ENCODE results near the gene APOF. TPM values are rescaled to one million over a fixed set of nuclear protein-coding genes. Genes with fewer than 3 reads are reported as not detected.

The APOF gene
- total and polyA plus RNA-seq, 10 of the 15 experiments (the other 5 are each of a cell fraction or from before 2014, with no cell fraction given): 0.04 to 0.19 (median 0.11) TPM; not detected in 5

DNA sequence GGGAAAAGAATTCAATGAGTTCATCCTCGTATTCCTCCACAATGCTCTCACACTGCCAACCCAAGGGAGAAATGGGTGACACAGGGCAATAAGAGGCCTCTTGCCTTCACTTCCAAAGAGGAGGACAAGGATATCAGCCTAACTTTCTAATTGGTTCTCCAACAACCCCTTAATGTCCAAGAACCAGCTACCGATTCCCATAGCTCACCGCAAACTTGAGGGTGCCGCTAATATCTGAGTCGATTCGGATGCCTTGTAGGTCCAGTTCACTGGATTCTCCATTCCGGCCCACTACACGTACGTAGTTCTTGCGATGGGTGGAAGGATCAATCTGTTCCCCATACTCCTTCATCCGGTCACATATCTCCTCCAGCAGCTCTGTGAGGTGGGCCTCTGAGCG is 51.7 kb downstream of the APOF start:
- FAIRE-seq: no peak

More for the DNA sequence above, 51.7 kb downstream of the APOF start:
- ChIA-PET POLR2A (interaction anchor here (0.9 to 1.4 kb wide), 3 partner anchors 8 to 49 kb away, joined by 3 to 4 read pairs (median 3); partner anchors contain the start of gene STAT2), RAD21 (ENCODE audit: unreplicated experiment) (interaction anchor here (1.5 kb wide), 1 partner anchor 121 kb away, joined by 4 read pairs; the partner anchor contains the start of gene SMARCC2), SMC1A (ENCODE audit: uncharacterized antibody, unreplicated experiment) (interaction anchor here (1.1 to 1.7 kb wide), 4 partner anchors 10 to 138 kb away, joined by 3 to 6 read pairs (median 4); partner anchors contain the start of gene TIMELESS), CTCF (interaction anchor here (0.9 to 2.2 kb wide), 8 partner anchors 20 to 813 kb away, joined by 3 to 10 read pairs (median 4); no protein-coding TSS in a partner anchor)
- H3K27ac ChIP-seq (ENCODE audit: control insufficient read depth, insufficient read depth): no peak overlapping the region
- no peak overlapping the region for H3K4me3 ChIP-seq
- no peak overlapping the region for H2AFZ ChIP-seq (ENCODE audit: control insufficient read depth, low read depth, low read length)
- DNase-seq (ENCODE audit: low read depth, low spot score): no peak
- H3K27me3 ChIP-seq (replicated peaks in 1 of 2; ENCODE audit: control insufficient read depth in 2 of 2, insufficient read depth in 2 of 2, low read length in 1 of 2): no peaks in the 10 kb centered on the region
- BruUV-seq (replicated peaks): TSS peak; percentile 15
- peaks cover 1 to 14% of the 10 kb centered on the region in 2 experiments for H3K36me3 ChIP-seq (ENCODE audit: control insufficient read depth in 2 of 2, insufficient read depth in 2 of 2, low read length in 1 of 2)
- 97% methylated on average over 12 of the region's 12 CpGs for WGBS (ENCODE audit: insufficient coverage, insufficient replicate concordance, low lambda C conversion rate, missing lambda C conversion rate)
- no peak overlapping the region for H3K4me2 ChIP-seq (ENCODE audit: control insufficient read depth, insufficient read depth)
- H3K9ac ChIP-seq (ENCODE audit: control insufficient read depth, insufficient read depth, low read length): no peak overlapping the region
- no peaks in the 10 kb centered on the region for H3K9me3 ChIP-seq (replicated peaks; ENCODE audit: control insufficient read depth, insufficient read depth, low read length)
- in situ Hi-C loops (cut with MboI) (no loop called here), intact Hi-C loops (cut with micrococcal nuclease; ENCODE audit: unreplicated experiment) (no loop called here)
- peaks cover 3% of the 10 kb centered on the region for H3K4me1 ChIP-seq (ENCODE audit: control insufficient read depth, insufficient read depth, low read length)
- H3K79me2 ChIP-seq (ENCODE audit: control insufficient read depth, insufficient read depth, low read length): peaks cover 19% of the 10 kb centered on the region
- no peak for ATAC-seq
- no peaks in the 10 kb centered on the region for H4K20me1 ChIP-seq (ENCODE audit: control insufficient read depth, insufficient read depth)
- no peak for TF ChIP-seq ZNF217 (IDR thresholded peaks at IDR 0.05)
- TF ChIP-seq, protein P1, sequence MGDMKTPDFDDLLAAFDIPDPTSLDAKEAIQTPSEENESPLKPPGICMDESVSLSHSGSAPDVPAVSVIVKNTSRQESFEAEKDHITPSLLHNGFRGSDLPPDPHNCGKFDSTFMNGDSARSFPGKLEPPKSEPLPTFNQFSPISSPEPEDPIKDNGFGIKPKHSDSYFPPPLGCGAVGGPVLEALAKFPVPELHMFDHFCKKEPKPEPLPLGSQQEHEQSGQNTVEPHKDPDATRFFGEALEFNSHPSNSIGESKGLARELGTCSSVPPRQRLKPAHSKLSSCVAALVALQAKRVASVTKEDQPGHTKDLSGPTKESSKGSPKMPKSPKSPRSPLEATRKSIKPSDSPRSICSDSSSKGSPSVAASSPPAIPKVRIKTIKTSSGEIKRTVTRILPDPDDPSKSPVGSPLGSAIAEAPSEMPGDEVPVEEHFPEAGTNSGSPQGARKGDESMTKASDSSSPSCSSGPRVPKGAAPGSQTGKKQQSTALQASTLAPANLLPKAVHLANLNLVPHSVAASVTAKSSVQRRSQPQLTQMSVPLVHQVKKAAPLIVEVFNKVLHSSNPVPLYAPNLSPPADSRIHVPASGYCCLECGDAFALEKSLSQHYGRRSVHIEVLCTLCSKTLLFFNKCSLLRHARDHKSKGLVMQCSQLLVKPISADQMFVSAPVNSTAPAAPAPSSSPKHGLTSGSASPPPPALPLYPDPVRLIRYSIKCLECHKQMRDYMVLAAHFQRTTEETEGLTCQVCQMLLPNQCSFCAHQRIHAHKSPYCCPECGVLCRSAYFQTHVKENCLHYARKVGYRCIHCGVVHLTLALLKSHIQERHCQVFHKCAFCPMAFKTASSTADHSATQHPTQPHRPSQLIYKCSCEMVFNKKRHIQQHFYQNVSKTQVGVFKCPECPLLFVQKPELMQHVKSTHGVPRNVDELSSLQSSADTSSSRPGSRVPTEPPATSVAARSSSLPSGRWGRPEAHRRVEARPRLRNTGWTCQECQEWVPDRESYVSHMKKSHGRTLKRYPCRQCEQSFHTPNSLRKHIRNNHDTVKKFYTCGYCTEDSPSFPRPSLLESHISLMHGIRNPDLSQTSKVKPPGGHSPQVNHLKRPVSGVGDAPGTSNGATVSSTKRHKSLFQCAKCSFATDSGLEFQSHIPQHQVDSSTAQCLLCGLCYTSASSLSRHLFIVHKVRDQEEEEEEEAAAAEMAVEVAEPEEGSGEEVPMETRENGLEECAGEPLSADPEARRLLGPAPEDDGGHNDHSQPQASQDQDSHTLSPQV (IDR thresholded peaks at IDR 0.05): no peak
- TF ChIP-seq, protein P2, sequence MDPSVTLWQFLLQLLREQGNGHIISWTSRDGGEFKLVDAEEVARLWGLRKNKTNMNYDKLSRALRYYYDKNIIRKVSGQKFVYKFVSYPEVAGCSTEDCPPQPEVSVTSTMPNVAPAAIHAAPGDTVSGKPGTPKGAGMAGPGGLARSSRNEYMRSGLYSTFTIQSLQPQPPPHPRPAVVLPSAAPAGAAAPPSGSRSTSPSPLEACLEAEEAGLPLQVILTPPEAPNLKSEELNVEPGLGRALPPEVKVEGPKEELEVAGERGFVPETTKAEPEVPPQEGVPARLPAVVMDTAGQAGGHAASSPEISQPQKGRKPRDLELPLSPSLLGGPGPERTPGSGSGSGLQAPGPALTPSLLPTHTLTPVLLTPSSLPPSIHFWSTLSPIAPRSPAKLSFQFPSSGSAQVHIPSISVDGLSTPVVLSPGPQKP (IDR thresholded peaks at IDR 0.05; ENCODE audit: low read depth, low read length): no peak
- TF ChIP-seq ZNF207 (IDR thresholded peaks at IDR 0.05; ENCODE audit: borderline replicate concordance): no peak
- no peak for TF ChIP-seq HDAC6 (IDR thresholded peaks at IDR 0.05; ENCODE audit: unreplicated experiment)
- no peak for TF ChIP-seq ASH2L (IDR thresholded peaks at IDR 0.05; ENCODE audit: borderline replicate concordance, low read depth)
- TF ChIP-seq EGR1 (IDR thresholded peaks at IDR 0.05; ENCODE audit: borderline replicate concordance in 1 of 2, low read depth in 2 of 2, low read length in 2 of 2): no peak
- TF ChIP-seq, protein P3, sequence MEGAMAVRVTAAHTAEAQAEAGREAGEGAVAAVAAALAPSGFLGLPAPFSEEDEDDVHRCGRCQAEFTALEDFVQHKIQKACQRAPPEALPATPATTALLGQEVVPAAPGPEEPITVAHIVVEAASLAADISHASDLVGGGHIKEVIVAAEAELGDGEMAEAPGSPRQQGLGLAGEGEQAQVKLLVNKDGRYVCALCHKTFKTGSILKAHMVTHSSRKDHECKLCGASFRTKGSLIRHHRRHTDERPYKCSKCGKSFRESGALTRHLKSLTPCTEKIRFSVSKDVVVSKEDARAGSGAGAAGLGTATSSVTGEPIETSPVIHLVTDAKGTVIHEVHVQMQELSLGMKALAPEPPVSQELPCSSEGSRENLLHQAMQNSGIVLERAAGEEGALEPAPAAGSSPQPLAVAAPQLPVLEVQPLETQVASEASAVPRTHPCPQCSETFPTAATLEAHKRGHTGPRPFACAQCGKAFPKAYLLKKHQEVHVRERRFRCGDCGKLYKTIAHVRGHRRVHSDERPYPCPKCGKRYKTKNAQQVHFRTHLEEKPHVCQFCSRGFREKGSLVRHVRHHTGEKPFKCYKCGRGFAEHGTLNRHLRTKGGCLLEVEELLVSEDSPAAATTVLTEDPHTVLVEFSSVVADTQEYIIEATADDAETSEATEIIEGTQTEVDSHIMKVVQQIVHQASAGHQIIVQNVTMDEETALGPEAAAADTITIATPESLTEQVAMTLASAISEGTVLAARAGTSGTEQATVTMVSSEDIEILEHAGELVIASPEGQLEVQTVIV (IDR thresholded peaks at IDR 0.05; ENCODE audit: borderline replicate concordance, partially characterized antibody): no peak
- no peak for TF ChIP-seq TAF1 (IDR thresholded peaks at IDR 0.05; ENCODE audit: borderline replicate concordance, low read depth, low read length)
- TF ChIP-seq SIN3A (IDR thresholded peaks at IDR 0.05; ENCODE audit: low read depth, low read length): no peak
- no peak for TF ChIP-seq HDGF (IDR thresholded peaks at IDR 0.05)
- TF ChIP-seq ETV6 (conservative IDR thresholded peaks at IDR 0.05 in 1 of 2, IDR thresholded peaks at IDR 0.05 in 1 of 2; ENCODE audit: borderline replicate concordance in 1 of 2, low read depth in 1 of 2): no peak
- no peak for TF ChIP-seq HDAC2 (IDR thresholded peaks at IDR 0.05)
- TF ChIP-seq STAT3 (IDR thresholded peaks at IDR 0.05; ENCODE audit: low read depth, low read length): no peak
- TF ChIP-seq BHLHE40 (IDR thresholded peaks at IDR 0.05; ENCODE audit: borderline replicate concordance in 1 of 2, low read depth in 2 of 2, low read length in 1 of 2): no peak
